GM12892 (cell line): Measurements from ENCODE around the gene FRY.
"Not testable (repeated sequence)": the region's sequence is repeated elsewhere in the genome, so short reads cannot be mapped to it uniquely, and the experiment has no call there.

Experiments used
- POLR2A ChIP-seq: IDR thresholded peaks from 2 replicates; pipeline ENCODE4 v1.6.1; 2011; ENCODE audit warnings: low read depth, low read length, control low read depth
- POLR2AphosphoS5 ChIP-seq: IDR thresholded peaks from 2 replicates; pipeline ENCODE4 v1.6.1; 2011; ENCODE audit warnings: low read depth, low read length, control low read depth
- TAF1 ChIP-seq: IDR thresholded peaks from 2 replicates; pipeline ENCODE4 v1.6.1; 2011; ENCODE audit warnings: low read depth, mild to moderate bottlenecking, control low read depth, low read length, borderline replicate concordance

DNA sequence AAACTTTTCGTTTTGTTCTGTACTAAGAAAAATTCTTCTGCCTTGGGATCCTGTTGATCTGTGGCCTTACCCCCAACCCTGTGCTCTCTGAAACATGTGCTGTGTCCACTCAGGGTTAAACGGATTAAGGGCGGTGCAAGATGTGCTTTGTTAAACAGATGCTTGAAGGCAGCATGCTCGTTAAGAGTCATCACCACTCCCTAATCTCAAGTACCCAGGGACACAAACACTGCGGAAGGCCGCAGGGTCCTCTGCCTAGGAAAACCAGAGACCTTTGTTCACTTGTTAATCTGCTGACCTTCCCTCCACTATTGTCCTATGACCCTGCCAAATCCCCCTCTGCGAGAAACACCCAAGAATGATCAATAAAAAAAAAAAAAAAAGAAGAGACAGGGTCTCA, 30.8 kb upstream of the FRY start:
- TF ChIP-seq POLR2A, POLR2AphosphoS5, TAF1: not testable (repeated sequence)
